Stimulated activated naive CD8-positive, alpha-beta T cell treated with anti-CD3 and anti-CD28 coated beads, Interleukin-15, Interleukin-2, amounts not matched to agents 100 ng/mL and 50 ng/mL, for 24 hours (primary cell): ENCODE data around the gene ITPKC.

ENCODE experiments used
- H3K27ac Mint-ChIP-seq: one replicate; pipeline ENCODE4 v1.8.0; 2021; ENCODE audit warnings: mild to moderate bottlenecking, mixed read lengths
- H3K27me3 Mint-ChIP-seq: one replicate; pipeline ENCODE4 v1.8.0; 2021; ENCODE audit warnings: mixed read lengths
- H3K36me3 Mint-ChIP-seq: one replicate; pipeline ENCODE4 v1.8.0; 2021; ENCODE audit warnings: low read depth, mixed read lengths
- H3K4me1 Mint-ChIP-seq: one replicate; pipeline ENCODE4 v1.8.0; 2021; ENCODE audit warnings: low read depth, mixed read lengths
- H3K4me3 Mint-ChIP-seq: one replicate; pipeline ENCODE4 v1.8.0; 2021; ENCODE audit warnings: mild to moderate bottlenecking, mixed read lengths
- H3K9me3 Mint-ChIP-seq: one replicate; pipeline ENCODE4 v1.8.0; 2021; ENCODE audit warnings: mixed read lengths

The ITPKC gene

GRCh38 chr19:40700083-40700482 lies 16.8 kb upstream of the ITPKC start:
- no peak overlapping the region for H3K4me3 Mint-ChIP-seq
- no peaks in the 10 kb centered on the region for H3K4me1 Mint-ChIP-seq
- H3K36me3 Mint-ChIP-seq: peaks cover 34% of the 10 kb centered on the region
- H3K27me3 Mint-ChIP-seq: no peaks in the 10 kb centered on the region
- no peak overlapping the region for H3K27ac Mint-ChIP-seq
- no peaks in the 10 kb centered on the region for H3K9me3 Mint-ChIP-seq

- no peak overlapping the region for H3K27ac Mint-ChIP-seq
- H3K4me3 Mint-ChIP-seq: no peak overlapping the region
- H3K27me3 Mint-ChIP-seq: no peaks in the 10 kb centered on the region
- peaks cover 38% of the 10 kb centered on the region for H3K36me3 Mint-ChIP-seq
- no peaks in the 10 kb centered on the region for H3K9me3 Mint-ChIP-seq
- no peaks in the 10 kb centered on the region for H3K4me1 Mint-ChIP-seq
These were observed 15.2 kb upstream of the ITPKC start for GRCh38 chr19:40701758-40702157.

- Mint-ChIP-seq H3K36me3 (peaks cover 38% of the 10 kb centered on the region), H3K4me3 (no peak overlapping the region), H3K4me1 (no peaks in the 10 kb centered on the region), H3K9me3 (no peaks in the 10 kb centered on the region), H3K27me3 (no peaks in the 10 kb centered on the region), H3K27ac (no peak overlapping the region)
These were observed 14.4 kb upstream of the ITPKC start for GRCh38 chr19:40702337-40703012.

GRCh38 chr19:40703029-40703755 lies 13.7 kb upstream of the ITPKC start:
- Mint-ChIP-seq H3K27me3 (no peaks in the 10 kb centered on the region), H3K4me1 (no peaks in the 10 kb centered on the region), H3K4me3 (no peak overlapping the region), H3K36me3 (peaks cover 45% of the 10 kb centered on the region), H3K9me3 (no peaks in the 10 kb centered on the region), H3K27ac (no peak overlapping the region)

- no peaks in the 10 kb centered on the region for H3K27me3 Mint-ChIP-seq
- H3K4me3 Mint-ChIP-seq: no peak overlapping the region
- H3K4me1 Mint-ChIP-seq: peaks cover 4% of the 10 kb centered on the region
- H3K27ac Mint-ChIP-seq: no peak overlapping the region
- peaks cover 53% of the 10 kb centered on the region for H3K36me3 Mint-ChIP-seq
- no peaks in the 10 kb centered on the region for H3K9me3 Mint-ChIP-seq
These were observed 12.2 kb upstream of the ITPKC start for GRCh38 chr19:40704491-40705361.

- no peak overlapping the region for H3K4me3 Mint-ChIP-seq
- no peaks in the 10 kb centered on the region for H3K9me3 Mint-ChIP-seq
- H3K27ac Mint-ChIP-seq: no peak overlapping the region
- peaks cover 4% of the 10 kb centered on the region for H3K4me1 Mint-ChIP-seq
- no peaks in the 10 kb centered on the region for H3K27me3 Mint-ChIP-seq
- peaks cover 53% of the 10 kb centered on the region for H3K36me3 Mint-ChIP-seq
These were observed 11.6 kb upstream of the ITPKC start for GRCh38 chr19:40705362-40705651.

GRCh38 chr19:40705950-40706619 lies 10.8 kb upstream of the ITPKC start:
- no peaks in the 10 kb centered on the region for H3K9me3 Mint-ChIP-seq
- peaks cover 6% of the 10 kb centered on the region for H3K4me1 Mint-ChIP-seq
- H3K27me3 Mint-ChIP-seq: no peaks in the 10 kb centered on the region
- H3K4me3 Mint-ChIP-seq: no peak overlapping the region
- no peak overlapping the region for H3K27ac Mint-ChIP-seq
- peaks cover 54% of the 10 kb centered on the region for H3K36me3 Mint-ChIP-seq

- Mint-ChIP-seq H3K4me3 (no peak overlapping the region), H3K9me3 (no peaks in the 10 kb centered on the region), H3K27ac (no peak overlapping the region), H3K36me3 (peaks cover 52% of the 10 kb centered on the region), H3K4me1 (peaks cover 6% of the 10 kb centered on the region), H3K27me3 (no peaks in the 10 kb centered on the region)
These were observed 9.3 kb upstream of the ITPKC start for GRCh38 chr19:40707615-40708014.

GRCh38 chr19:40709817-40710216 lies 7.1 kb upstream of the ITPKC start:
- Mint-ChIP-seq H3K27ac (no peak overlapping the region), H3K4me1 (peaks cover 20% of the 10 kb centered on the region), H3K4me3 (no peak overlapping the region), H3K27me3 (no peaks in the 10 kb centered on the region), H3K36me3 (peaks cover 45% of the 10 kb centered on the region), H3K9me3 (no peaks in the 10 kb centered on the region)

GRCh38 chr19:40713939-40714338 lies 3.0 kb upstream of the ITPKC start:
- Mint-ChIP-seq H3K9me3 (no peaks in the 10 kb centered on the region), H3K4me1 (peaks cover 50% of the 10 kb centered on the region), H3K4me3 (peak overlapping the region; percentile 75), H3K27ac (peak overlapping the region; percentile 14), H3K27me3 (no peaks in the 10 kb centered on the region), H3K36me3 (peaks cover 24% of the 10 kb centered on the region)

- Mint-ChIP-seq H3K27me3 (no peaks in the 10 kb centered on the region), H3K4me3 (peak overlapping the region; percentile 86), H3K36me3 (peaks cover 19% of the 10 kb centered on the region), H3K9me3 (no peaks in the 10 kb centered on the region), H3K4me1 (peaks cover 53% of the 10 kb centered on the region), H3K27ac (peak overlapping the region; percentile 98)
These were observed 2.2 kb upstream of the ITPKC start for GRCh38 chr19:40714441-40715299.

GRCh38 chr19:40716031-40716481 lies 856 bp upstream of the ITPKC start:
- Mint-ChIP-seq H3K4me1 (peaks cover 64% of the 10 kb centered on the region), H3K4me3 (peak overlapping the region; percentile 86), H3K9me3 (no peaks in the 10 kb centered on the region), H3K27me3 (no peaks in the 10 kb centered on the region), H3K36me3 (peaks cover 21% of the 10 kb centered on the region), H3K27ac (peak overlapping the region; percentile 98)

- H3K27me3 Mint-ChIP-seq: no peaks in the 10 kb centered on the region
- H3K9me3 Mint-ChIP-seq: no peaks in the 10 kb centered on the region
- H3K36me3 Mint-ChIP-seq: peaks cover 17% of the 10 kb centered on the region
- peak overlapping the region; percentile 31 for H3K27ac Mint-ChIP-seq
- peaks cover 71% of the 10 kb centered on the region for H3K4me1 Mint-ChIP-seq
- H3K4me3 Mint-ChIP-seq: peak overlapping the region; percentile 86
These were observed 490 bp downstream of the ITPKC start for GRCh38 chr19:40717325-40717879.
